Natural killer cell (primary cell): ENCODE results near the gene HSPA12A. TPM values are rescaled to one million over a fixed set of nuclear protein-coding genes. Genes with fewer than 3 reads are reported as not detected.

Experiments used
- ATAC-seq, 3 donors: fragments of 150-1000 bp in 2 of 3; fragments of 200-7000 bp in 1 of 3; cut with Tn5 transposase; 1 replicate in 1 of 3; 2 replicates in 2 of 3; pipeline ENCODE4 v1.10.0; 2021; ENCODE audit warnings: mild to moderate bottlenecking in 2 of 3, moderate library complexity in 2 of 3
- DNase-seq, 2 donors: peaks; one replicate each; pipeline versions ENCODE4 v3.0.0 to v3.0.0-alpha.2; 2013 to 2021; ENCODE audit warnings: mixed read lengths in 1 of 2
- H3K27ac ChIP-seq: one replicate; pipeline ENCODE4 v1.5.1; 2013; ENCODE audit warnings: mild to moderate bottlenecking, low read length
- H3K27me3 ChIP-seq: one replicate; pipeline ENCODE4 v1.6.1; 2013; ENCODE audit warnings: low read length; ENCODE audit not compliant: control insufficient read depth, insufficient read depth
- H3K36me3 ChIP-seq: one replicate; pipeline ENCODE4 v1.6.1; 2013; ENCODE audit warnings: low read length; ENCODE audit not compliant: control insufficient read depth, insufficient read depth
- H3K4me1 ChIP-seq: one replicate; pipeline ENCODE4 v1.6.1; 2013; ENCODE audit warnings: low read length; ENCODE audit not compliant: control insufficient read depth, insufficient read depth
- H3K4me3 ChIP-seq: one replicate; pipeline ENCODE4 v1.5.1; 2013; ENCODE audit warnings: low read length
- H3K9me3 ChIP-seq: one replicate; pipeline ENCODE4 v1.6.1; 2013; ENCODE audit warnings: low read length; ENCODE audit not compliant: control insufficient read depth, insufficient read depth
- H3K27ac Mint-ChIP-seq, 2 donors: one replicate each; pipeline ENCODE4 v1.8.0; 2022; ENCODE audit warnings: mild to moderate bottlenecking in 2 of 2, mixed read lengths in 2 of 2, moderate library complexity in 1 of 2
- H3K27me3 Mint-ChIP-seq, 2 donors: one replicate each; pipeline ENCODE4 v1.8.0; 2022; ENCODE audit warnings: low read depth in 2 of 2, mixed read lengths in 2 of 2
- H3K36me3 Mint-ChIP-seq: one replicate; pipeline ENCODE4 v1.8.0; 2022; ENCODE audit warnings: mixed read lengths
- H3K4me1 Mint-ChIP-seq, 2 donors: one replicate each; pipeline ENCODE4 v1.8.0; 2022; ENCODE audit warnings: mixed read lengths in 2 of 2
- H3K4me3 Mint-ChIP-seq: one replicate; pipeline ENCODE4 v1.8.0; 2022; ENCODE audit warnings: mild to moderate bottlenecking, moderate library complexity, mixed read lengths
- H3K9me3 Mint-ChIP-seq, 2 donors: one replicate each; pipeline ENCODE4 v1.8.0; 2022; ENCODE audit warnings: mixed read lengths in 2 of 2
- WGBS: methylation state at CpG from one replicate; pipeline ENCODE4 v1.1.7; 2013; ENCODE audit warnings: missing lambda C conversion rate; ENCODE audit not compliant: insufficient coverage; 5-methylcytosine and 5-hydroxymethylcytosine counted together
- intact Hi-C: fragments of 100-400 bp; cut with micrococcal nuclease; formaldehyde crosslinking; loops from one replicate; pipeline ENCODE4 v1.14.2; 2022
- total RNA-seq, 4 donors: library from RNA; stranded (reverse); fragments of 120-200 nt in 1 of 4; gene quantifications; one replicate each; pipeline versions ENCODE4 v1.2.3 to v1.2.4, GENCODE V29; 2013 to 2022
- TF ChIP-seq, protein P1 (sequence below): fragments of 200-600 bp; IDR thresholded peaks from one replicate; pipeline ENCODE4 v1.8.0; 2022; ENCODE audit warnings: antibody characterized with exemption

The HSPA12A gene
- total RNA-seq, 3 donors from 2014 or later (not counting 1 experiment from before 2014, with no cell fraction given): 0.43 TPM; not detected in 2

DNA sequence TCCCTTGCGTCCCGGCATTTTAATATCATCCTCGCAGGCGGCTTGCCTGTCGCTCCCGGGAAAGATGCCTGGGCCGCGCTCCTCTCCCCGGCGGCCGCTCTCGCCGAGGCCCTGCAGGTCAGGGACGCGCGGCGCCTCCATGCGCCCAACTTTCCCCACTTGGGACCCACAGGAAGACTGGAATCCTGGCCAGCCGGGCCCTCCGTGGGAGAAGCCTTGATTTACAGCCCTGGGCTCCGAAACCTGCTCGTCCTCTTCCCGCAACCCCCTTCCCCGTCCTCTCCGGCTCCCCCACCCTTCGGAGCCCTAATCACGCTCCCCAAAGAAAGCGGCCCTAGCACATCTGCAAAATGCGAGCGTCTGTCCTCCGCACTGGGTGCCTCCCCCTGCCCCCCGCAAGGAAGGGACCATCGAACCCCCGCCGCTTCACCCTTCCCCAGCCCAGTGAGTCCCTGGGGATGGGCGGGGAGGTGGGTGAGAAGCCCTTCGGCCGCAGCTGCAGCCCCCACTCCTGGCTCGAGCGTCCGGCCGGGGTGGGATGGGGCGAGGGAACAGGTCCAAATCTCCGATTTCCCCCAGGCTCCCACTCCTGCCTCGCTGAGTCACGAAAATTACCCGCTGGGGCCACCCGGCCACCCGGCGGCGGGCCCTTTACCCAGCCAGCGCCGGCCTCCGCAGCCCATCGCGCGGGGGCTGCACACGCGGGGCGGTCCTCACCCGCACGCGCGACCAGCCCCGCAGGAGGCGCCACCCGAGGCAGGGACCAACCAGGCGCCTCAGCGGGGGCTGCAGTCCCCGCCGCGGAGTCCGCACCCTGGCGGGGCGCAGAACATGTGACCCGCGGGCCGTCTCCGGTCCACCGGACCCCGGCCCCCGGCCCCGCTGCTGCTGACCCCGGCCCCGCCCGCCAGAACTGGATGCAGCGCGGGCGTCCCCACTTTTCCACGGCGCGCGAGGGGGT, 695 bp downstream of the HSPA12A start:
- Mint-ChIP-seq H3K36me3 (no peaks in the 10 kb centered on the region), H3K27ac (no peak overlapping the region), H3K4me3 (no peak overlapping the region), H3K4me1 (peaks cover 0 to 5% of the 10 kb centered on the region in 2 donors), H3K9me3 (no peaks in the 10 kb centered on the region), H3K27me3 (peaks cover 59 to 65% of the 10 kb centered on the region in 2 donors)
- no peak overlapping the region for H3K4me3 ChIP-seq
- peaks cover 12% of the 10 kb centered on the region for H3K4me1 ChIP-seq
- intact Hi-C loops: no loop called here
- TF ChIP-seq, protein P1, sequence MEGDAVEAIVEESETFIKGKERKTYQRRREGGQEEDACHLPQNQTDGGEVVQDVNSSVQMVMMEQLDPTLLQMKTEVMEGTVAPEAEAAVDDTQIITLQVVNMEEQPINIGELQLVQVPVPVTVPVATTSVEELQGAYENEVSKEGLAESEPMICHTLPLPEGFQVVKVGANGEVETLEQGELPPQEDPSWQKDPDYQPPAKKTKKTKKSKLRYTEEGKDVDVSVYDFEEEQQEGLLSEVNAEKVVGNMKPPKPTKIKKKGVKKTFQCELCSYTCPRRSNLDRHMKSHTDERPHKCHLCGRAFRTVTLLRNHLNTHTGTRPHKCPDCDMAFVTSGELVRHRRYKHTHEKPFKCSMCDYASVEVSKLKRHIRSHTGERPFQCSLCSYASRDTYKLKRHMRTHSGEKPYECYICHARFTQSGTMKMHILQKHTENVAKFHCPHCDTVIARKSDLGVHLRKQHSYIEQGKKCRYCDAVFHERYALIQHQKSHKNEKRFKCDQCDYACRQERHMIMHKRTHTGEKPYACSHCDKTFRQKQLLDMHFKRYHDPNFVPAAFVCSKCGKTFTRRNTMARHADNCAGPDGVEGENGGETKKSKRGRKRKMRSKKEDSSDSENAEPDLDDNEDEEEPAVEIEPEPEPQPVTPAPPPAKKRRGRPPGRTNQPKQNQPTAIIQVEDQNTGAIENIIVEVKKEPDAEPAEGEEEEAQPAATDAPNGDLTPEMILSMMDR: no peak
- H3K36me3 ChIP-seq: no peaks in the 10 kb centered on the region
- no peak overlapping the region for H3K27ac ChIP-seq
- peaks cover 26% of the 10 kb centered on the region for H3K27me3 ChIP-seq
- H3K9me3 ChIP-seq: no peaks in the 10 kb centered on the region
- WGBS: 4% methylated on average over 92 of the region's 93 CpGs
- ATAC-seq: peak in 1 of 3 donors; percentile 33
- DNase-seq: no peak

DNA sequence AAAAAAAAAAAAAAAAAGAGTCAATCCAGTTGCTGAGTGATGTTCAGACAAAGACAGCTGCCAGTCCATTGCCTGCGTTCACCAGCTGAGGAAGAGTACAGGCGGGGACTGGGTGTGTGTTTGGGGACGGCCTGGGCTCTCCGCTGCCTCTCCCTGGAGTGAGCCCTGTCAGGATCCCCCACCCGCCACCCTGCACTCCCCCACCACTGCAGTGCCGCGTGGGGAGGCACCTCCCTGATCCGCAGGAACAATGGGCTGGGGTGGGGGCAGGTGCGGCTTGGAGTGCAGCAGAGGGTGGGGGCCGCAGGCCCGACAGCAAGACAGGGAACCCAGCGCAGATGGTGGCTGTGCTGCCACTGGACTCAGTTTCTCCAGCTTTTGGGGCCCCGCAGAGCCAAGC, 1.4 kb downstream of the HSPA12A start:
- no peak overlapping the region for H3K27ac Mint-ChIP-seq
- Histone ChIP-seq H3K36me3 (no peaks in the 10 kb centered on the region), H3K9me3 (no peaks in the 10 kb centered on the region), H3K4me3 (no peak overlapping the region), H3K27me3 (peaks cover 26% of the 10 kb centered on the region), H3K4me1 (peaks cover 12% of the 10 kb centered on the region), H3K27ac (no peak overlapping the region)
- DNase-seq: no peak
- H3K36me3 Mint-ChIP-seq: no peaks in the 10 kb centered on the region
- peaks cover 60 to 61% of the 10 kb centered on the region in 2 donors for H3K27me3 Mint-ChIP-seq
- H3K4me3 Mint-ChIP-seq: no peak overlapping the region
- peaks cover 0 to 5% of the 10 kb centered on the region in 2 donors for H3K4me1 Mint-ChIP-seq
- ATAC-seq: no peak
- TF ChIP-seq, protein P1: no peak
- intact Hi-C loops: no loop called here
- H3K9me3 Mint-ChIP-seq: no peaks in the 10 kb centered on the region
- WGBS: 19% methylated on average over 10 of the region's 13 CpGs

DNA sequence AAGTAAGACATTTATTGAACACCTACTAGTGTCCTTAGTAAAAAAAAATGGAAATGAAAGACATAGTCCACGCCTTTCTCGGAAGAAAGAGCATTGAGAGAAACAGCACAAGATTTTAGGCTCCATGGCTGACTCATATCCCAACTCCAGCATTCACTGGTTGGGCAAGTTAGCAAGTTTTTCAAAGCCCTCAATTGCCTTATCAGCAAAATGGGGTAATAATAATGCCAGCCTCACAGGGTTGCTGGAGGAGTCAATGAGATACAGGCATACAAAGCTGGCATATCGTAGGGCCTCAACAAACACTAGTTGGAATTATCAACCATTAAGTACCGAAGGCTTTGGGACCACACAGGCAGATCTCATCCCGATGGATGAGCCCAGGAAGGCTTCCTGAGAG, 4.0 kb downstream of the HSPA12A start:
- DNase-seq (no peak), ATAC-seq (no peak)
- Histone ChIP-seq H3K36me3 (no peaks in the 10 kb centered on the region), H3K4me1 (peaks cover 12% of the 10 kb centered on the region), H3K27me3 (peaks cover 20% of the 10 kb centered on the region), H3K9me3 (no peaks in the 10 kb centered on the region), H3K27ac (no peak overlapping the region), H3K4me3 (no peak overlapping the region)
- no peak overlapping the region for H3K4me3 Mint-ChIP-seq
- peaks cover 35 to 44% of the 10 kb centered on the region in 2 donors for H3K27me3 Mint-ChIP-seq
- intact Hi-C loops: no loop called here
- H3K27ac Mint-ChIP-seq: no peak overlapping the region
- peaks cover 0 to 2% of the 10 kb centered on the region in 2 donors for H3K4me1 Mint-ChIP-seq
- TF ChIP-seq, protein P1: no peak
- WGBS: 86% methylated on average over 5 of the region's 5 CpGs
- H3K36me3 Mint-ChIP-seq: no peaks in the 10 kb centered on the region
- H3K9me3 Mint-ChIP-seq: no peaks in the 10 kb centered on the region
